Activated CD4-positive, alpha-beta T cell treated with anti-CD3 and anti-CD28 coated beads, Interleukin-2, amount 50 U/mL, for 24 hours (primary cell): ENCODE measurements around the gene RPL13.

Source experiments
- DNase-seq, 2 donors: peaks; one replicate each; pipeline ENCODE4 v3.0.0-alpha.2; 2020; ENCODE audit warnings: low read depth in 1 of 2, low spot score in 1 of 2

The RPL13 gene

GRCh38 chr16:89596061-89596689, 35.7 kb downstream of the RPL13 start:
- no peak for DNase-seq

- DNase-seq, result no peak
Observed at GRCh38 chr16:89596957-89597649, 36.6 kb downstream of the RPL13 start.

GRCh38 chr16:89598199-89598598, 37.7 kb downstream of the RPL13 start:
- DNase-seq, result no peak

- no peak for DNase-seq
Observed at GRCh38 chr16:89599451-89599858, 39.0 kb downstream of the RPL13 start.

- DNase-seq, result no peak
Observed at GRCh38 chr16:89599902-89600301, 39.4 kb downstream of the RPL13 start.

- no peak for DNase-seq
Observed at GRCh38 chr16:89600427-89600826, 39.9 kb downstream of the RPL13 start.

- no peak for DNase-seq
Observed at GRCh38 chr16:89600956-89601355, 40.5 kb downstream of the RPL13 start.

GRCh38 chr16:89601906-89602272, 41.4 kb downstream of the RPL13 start:
- DNase-seq, result no peak

- peak; percentile 47 to 66 for DNase-seq
Observed at GRCh38 chr16:89602273-89602951, 41.9 kb downstream of the RPL13 start.

- no peak for DNase-seq
Observed at GRCh38 chr16:89602952-89603590, 42.6 kb downstream of the RPL13 start.

GRCh38 chr16:89604764-89605163, 44.3 kb downstream of the RPL13 start:
- no peak for DNase-seq

- DNase-seq, result no peak
Observed at GRCh38 chr16:89605186-89605970, 44.9 kb downstream of the RPL13 start.

GRCh38 chr16:89606006-89606405, 45.5 kb downstream of the RPL13 start:
- no peak for DNase-seq

- DNase-seq, result no peak
Observed at GRCh38 chr16:89607453-89607852, 47.0 kb downstream of the RPL13 start.

GRCh38 chr16:89607937-89608740, 47.7 kb downstream of the RPL13 start:
- DNase-seq, result no peak

- no peak for DNase-seq
Observed at GRCh38 chr16:89610108-89610453, 49.6 kb downstream of the RPL13 start.

GRCh38 chr16:89612415-89613166, 52.1 kb downstream of the RPL13 start:
- no peak for DNase-seq

- DNase-seq, result no peak
Observed at GRCh38 chr16:89613231-89613953, 52.9 kb downstream of the RPL13 start, which contains the start of gene DPEP1. Gene DPEP1, plus strand, starts transcription at chr16:89613642. Its CDS starts 16,769 bp downstream, at chr16:89630411.

- no peak for DNase-seq
Observed at GRCh38 chr16:89613954-89614459, 53.5 kb downstream of the RPL13 start.
